Spleen (tissue), 11 donors: ENCODE results near the gene ZNF695. TPM values are rescaled to one million over a fixed set of nuclear protein-coding genes. Genes with fewer than 3 reads are reported as not detected.
A peak's percentile ranks its signal among the peaks of the same experiment; 100 is the strongest.

ENCODE experiments used
- DNase-seq: peaks from one replicate; pipeline ENCODE4 v3.0.0-alpha.2; 2020
- H3K27ac ChIP-seq, 8 donors: fragments of 200-600 bp; sonication (generic) in 7 of 8; 1 replicate in 4 of 8; 2 replicates in 4 of 8; pipeline versions ENCODE4 v1.5.0 to v1.8.0; 2016 to 2021; ENCODE audit warnings: inconsistent platforms in 4 of 8, mild to moderate bottlenecking in 4 of 8, moderate library complexity in 1 of 8
- H3K27me3 ChIP-seq, 7 donors: fragments of 200-600 bp; sonication (generic) in 6 of 7; replicated peaks in 1 of 7; 1 replicate in 4 of 7; 2 replicates in 3 of 7; pipeline versions ENCODE4 v1.5.0 to v1.8.0; 2016 to 2021; ENCODE audit warnings: inconsistent platforms in 3 of 7, mild to moderate bottlenecking in 1 of 7
- H3K36me3 ChIP-seq, 6 donors: fragments of 200-600 bp; sonication (generic) in 5 of 6; 1 replicate in 4 of 6; 2 replicates in 2 of 6; pipeline versions ENCODE4 v1.5.0 to v1.8.0; 2016 to 2021; ENCODE audit warnings: inconsistent platforms in 2 of 6
- H3K4me1 ChIP-seq, 6 donors: fragments of 200-600 bp; sonication (generic) in 5 of 6; 1 replicate in 3 of 6; 2 replicates in 3 of 6; pipeline versions ENCODE4 v1.5.0 to v1.8.0; 2016 to 2021; ENCODE audit warnings: inconsistent platforms in 3 of 6
- H3K4me3 ChIP-seq, 8 donors: fragments of 200-600 bp; sonication (generic) in 7 of 8; 1 replicate in 4 of 8; 2 replicates in 4 of 8; pipeline versions ENCODE4 v1.5.0 to v1.8.0; 2016 to 2021; ENCODE audit warnings: inconsistent platforms in 4 of 8, mild to moderate bottlenecking in 4 of 8, moderate library complexity in 2 of 8
- H3K9me3 ChIP-seq, 8 donors: fragments of 200-600 bp; sonication (generic) in 7 of 8; 1 replicate in 4 of 8; 2 replicates in 4 of 8; pipeline versions ENCODE4 v1.5.0 to v1.8.0; 2016 to 2021; ENCODE audit warnings: inconsistent platforms in 4 of 8
- CTCF ChIP-seq, 11 experiments: fragments of 200-600 bp in 7 of 11; fragments of 450-650 bp in 4 of 11; sonication (generic) in 4 of 11; IDR thresholded peaks in 8 of 11; conservative IDR thresholded peaks in 3 of 11; 1 replicate in 7 of 11; 2 replicates in 4 of 11; pipeline versions ENCODE4 v1.4.0 to v1.8.0; 2016 to 2021; ENCODE audit warnings: antibody characterized with exemption in 11 of 11, inconsistent platforms in 4 of 11, mild to moderate bottlenecking in 1 of 11
- POLR2A ChIP-seq, 3 donors: fragments of 450-650 bp; IDR thresholded peaks; one replicate each; pipeline ENCODE4 v1.5.1; 2017; ENCODE audit warnings: antibody characterized with exemption in 3 of 3, mild to moderate bottlenecking in 1 of 3
- POLR2AphosphoS5 ChIP-seq, 3 donors: sonication (generic); formaldehyde crosslinking; IDR thresholded peaks; one replicate each; pipeline ENCODE4 v1.5.1; 2017; ENCODE audit warnings: antibody characterized with exemption in 3 of 3
- WGBS, 5 donors: extraction: QIAGEN DNeasy Blood & Tissue Kit in 3 of 5; methylation state at CpG; one replicate each; pipeline versions ENCODE4 v1.1.5 to v1.1.7; 2013 to 2018; 5-methylcytosine and 5-hydroxymethylcytosine counted together
- intact Hi-C: fragments of 100-400 bp; cut with DNase I; formaldehyde crosslinking; loops from one replicate; pipeline ENCODE4 v1.15.0; 2023; ENCODE audit warnings: low total_unique reads
- polyA plus RNA-seq, 3 donors: library from polyadenylated mRNA; stranded (reverse); fragments of 200-250 nt; gene quantifications; one replicate each; pipeline ENCODE4 v1.2.1, GENCODE V29; 2013
- total RNA-seq, 7 donors: library from RNA; depleted of rRNA in 3 of 7; stranded (reverse); fragments of >200 nt in 3 of 7; fragmentation: NEBNext Ultra II Directional in 4 of 7; extraction: Animal tissue kit (Norgen Biotek cat#: 25700) in 4 of 7; gene quantifications; one replicate each; pipeline versions ENCODE4 v1.1.0 to v1.2.1, GENCODE V29; 2016 to 2021
- donor health status: healthy with polysubstance abuse.
- donor health status: DM: no; HTN: no; CAD: no; lungs with moderate emphysema.
- donor health status: DM: no; HTN: no; CAD: no.
- donor health status: Bipolar disorder and iron deficiency.
- donor health status: healthy.
- donor health status: DM: no; HTN: no; CAD: no.
- donor health status: DM: yes; HTN: yes; CAD: no.

Gene ZNF695
- total and polyA plus RNA-seq, 10 donors: 0.13 to 1.2 (median 0.31) TPM; not detected in 4

- no peaks in the 10 kb centered on the region for H3K9me3 ChIP-seq
- no peak overlapping the region for H3K4me3 ChIP-seq
- no peaks in the 10 kb centered on the region for H3K36me3 ChIP-seq
- TF ChIP-seq CTCF (IDR thresholded peaks at IDR 0.05 in 8 of 11, conservative IDR thresholded peaks at IDR 0.05 in 3 of 11) (no peak), POLR2AphosphoS5 (IDR thresholded peaks at IDR 0.05) (no peak), POLR2A (IDR thresholded peaks at IDR 0.05) (no peak)
- intact Hi-C loops: no loop called here
- H3K4me1 ChIP-seq: no peaks in the 10 kb centered on the region
- DNase-seq: no peak
- H3K27me3 ChIP-seq: no peaks in the 10 kb centered on the region
- H3K27ac ChIP-seq: peak overlapping the region in 7 of 8 donors; percentile 24 to 86 (median 73)
- 68 to 91% (median 87%) methylated on average over 6 of the region's 6 CpGs for WGBS, 5 donors
Measured at GRCh38 chr1:246946366-246946765, 61.5 kb downstream of the ZNF695 start.

Other genes with a start within 250 kb of the ZNF695 start
- gene AHCTF1, start 76.1 kb downstream of the ZNF695 start, total RNA-seq: 10 to 100 TPM; 32.6 to 68.8 (median 43.2) TPM
- 1 to 10 TPM; 8.1 to 8.7 (median 8.2) TPM for gene AHCTF1, start 76.1 kb downstream of the ZNF695 start, polyA plus RNA-seq
- gene ZNF670, start 70.8 kb upstream of the ZNF695 start, total RNA-seq: 1 to 10 TPM; 2.3 to 5.6 (median 3.8) TPM
- 1 to 10 TPM; 1.4 to 2.3 (median 2.1) TPM for gene ZNF670, start 70.8 kb upstream of the ZNF695 start, polyA plus RNA-seq
- gene ZNF669, start 96.3 kb upstream of the ZNF695 start, total RNA-seq: 10 to 100 TPM in 4 of 7 donors, 1 to 10 TPM in 3; 6.9 to 11.4 (median 10.2) TPM
- gene ZNF669, start 96.3 kb upstream of the ZNF695 start, polyA plus RNA-seq: 1 to 10 TPM; 3.1 to 5.3 (median 4.5) TPM
- gene ZNF124, start 164.0 kb upstream of the ZNF695 start, total RNA-seq: 10 to 100 TPM; 34.3 to 44.5 (median 38.6) TPM
- gene ZNF124, start 164.0 kb upstream of the ZNF695 start, polyA plus RNA-seq: 1 to 10 TPM; 2.7 to 3.8 (median 3.2) TPM
- gene VN1R5, start 248.0 kb upstream of the ZNF695 start, total RNA-seq: not detected
- gene VN1R5, start 248.0 kb upstream of the ZNF695 start, polyA plus RNA-seq: not detected